SK-N-DZ (cell line): ENCODE measurements around the gene SLMAP.

Experiments used
- DNase-seq: peaks from one replicate; pipeline ENCODE4 v3.0.0-alpha.2; 2015; ENCODE audit warnings: low spot score

The SLMAP gene

DNA sequence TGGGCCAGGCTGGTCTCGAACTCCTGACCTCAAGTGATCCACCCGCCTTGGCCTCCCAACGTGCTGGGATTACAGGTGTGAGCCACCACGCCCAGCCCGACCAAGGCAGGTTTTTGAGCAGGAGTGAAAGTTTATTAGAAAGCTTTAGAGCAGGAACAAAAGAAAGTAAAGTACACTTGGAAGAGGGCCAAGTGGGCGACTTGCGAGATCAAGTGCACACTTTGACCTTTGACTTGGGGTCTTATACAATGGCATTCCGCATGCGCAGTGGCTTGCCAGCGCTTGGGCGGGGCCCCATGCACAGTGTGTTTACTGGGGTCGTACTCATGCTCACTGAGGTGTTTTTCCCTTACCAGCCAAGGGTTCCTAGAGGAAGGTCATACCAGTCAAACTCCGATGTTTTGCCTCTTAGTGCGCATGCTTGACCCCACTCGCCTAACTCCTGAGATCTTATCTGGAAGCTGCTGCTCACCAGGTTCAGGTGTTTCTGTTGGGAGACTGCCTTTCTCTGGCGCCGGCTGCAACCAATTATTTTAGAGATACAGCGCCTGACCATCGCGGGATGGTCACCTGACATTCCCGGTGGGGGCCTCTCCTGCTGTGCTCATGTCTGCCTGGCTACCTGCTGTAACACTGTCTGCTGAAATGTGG is 205.2 kb downstream of the SLMAP start:
- no peak for DNase-seq

DNA sequence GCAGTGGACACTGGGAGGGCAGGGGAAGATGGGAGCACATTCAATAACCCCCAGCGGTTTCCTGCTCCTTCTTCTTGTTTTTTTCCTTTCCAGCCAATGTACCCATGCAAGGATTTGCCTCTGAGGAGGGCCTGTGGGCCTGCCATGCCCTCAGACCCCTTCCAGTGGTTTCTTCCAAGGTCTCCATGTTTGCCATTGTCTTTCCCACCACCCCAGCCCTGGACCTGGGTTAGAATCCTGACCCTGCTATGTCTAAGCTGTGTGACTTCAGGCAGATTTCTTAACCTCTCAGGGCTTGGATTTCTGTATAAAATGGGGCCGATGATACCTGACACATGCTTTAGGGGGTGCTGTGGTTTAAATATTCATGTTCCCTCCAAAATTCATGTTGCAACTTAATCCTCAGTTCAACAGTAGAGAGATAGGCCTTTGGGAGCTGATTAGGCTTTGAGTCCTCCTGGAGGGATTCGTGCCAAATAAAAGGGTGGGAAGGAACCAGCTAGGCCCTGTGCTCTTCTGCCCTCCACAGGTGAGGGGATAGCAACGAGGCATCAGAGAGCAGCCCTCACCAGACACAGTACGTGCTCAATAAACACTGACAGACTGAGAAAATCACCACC is 205.8 kb downstream of the SLMAP start:
- DNase-seq = no peak

DNA sequence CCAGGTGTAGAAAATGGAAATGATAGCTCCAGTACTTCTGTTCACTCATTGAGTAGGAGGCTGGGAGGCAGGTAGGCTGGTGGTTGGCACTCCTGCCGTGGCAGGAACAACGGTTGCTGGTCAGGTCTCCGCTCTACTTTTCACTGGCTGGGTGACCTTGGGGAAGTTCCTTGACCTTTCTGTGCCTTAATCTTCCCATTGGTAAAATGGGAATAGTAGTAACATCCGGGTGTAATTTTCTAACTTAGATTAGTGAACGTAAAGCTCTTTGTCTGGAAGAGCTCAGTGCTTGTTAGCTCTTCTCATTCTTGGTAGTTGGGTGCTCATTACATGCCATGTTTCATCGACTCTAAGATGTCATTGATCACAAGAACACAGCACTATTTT is 206.3 kb downstream of the SLMAP start:
- no peak for DNase-seq

DNA sequence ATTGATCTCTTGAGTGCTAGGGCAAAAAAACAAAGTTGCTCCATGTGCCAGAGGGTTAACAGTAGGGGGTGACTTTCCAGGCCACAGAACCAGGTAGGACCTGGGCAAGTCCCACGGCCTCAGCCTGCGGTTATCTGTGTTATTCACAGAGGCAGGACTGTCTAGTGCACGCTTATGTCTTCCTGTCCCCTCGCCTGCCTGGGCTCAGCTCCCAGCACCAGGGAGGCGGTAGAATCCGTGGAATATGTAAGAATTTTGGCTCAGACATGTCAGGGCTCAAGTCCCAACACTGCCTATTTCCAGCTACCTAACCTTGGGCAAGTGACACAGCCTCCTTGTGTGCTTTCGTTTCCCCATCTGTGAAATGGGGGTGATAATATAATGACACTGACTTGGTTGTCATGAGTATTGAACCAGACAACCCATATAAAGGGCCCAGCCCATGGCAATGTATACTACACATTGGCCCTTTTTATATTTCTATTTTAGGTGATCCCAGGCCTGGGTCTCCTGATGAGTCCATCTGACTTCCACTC is 207.8 kb downstream of the SLMAP start:
- DNase-seq = no peak

DNA sequence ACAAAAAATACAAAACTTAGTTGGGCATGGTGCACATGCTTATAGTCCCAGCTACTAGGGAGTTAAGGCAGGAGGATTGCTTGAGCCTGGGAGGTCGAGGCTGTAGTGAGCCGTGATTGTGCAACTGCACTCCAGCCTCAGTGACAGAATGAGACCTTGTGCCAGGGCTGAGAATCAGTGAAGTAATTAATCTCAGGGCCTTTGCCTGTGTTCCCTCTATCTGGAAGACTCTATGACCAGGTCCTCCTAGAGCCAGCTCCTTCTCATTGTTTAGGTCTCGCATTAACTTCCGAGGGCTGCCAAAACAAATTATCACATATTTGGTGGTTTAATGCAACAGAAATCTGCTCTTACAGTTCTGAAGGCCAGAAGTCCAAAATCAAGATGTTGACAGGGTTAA is 210.7 kb downstream of the SLMAP start:
- DNase-seq = no peak

DNA sequence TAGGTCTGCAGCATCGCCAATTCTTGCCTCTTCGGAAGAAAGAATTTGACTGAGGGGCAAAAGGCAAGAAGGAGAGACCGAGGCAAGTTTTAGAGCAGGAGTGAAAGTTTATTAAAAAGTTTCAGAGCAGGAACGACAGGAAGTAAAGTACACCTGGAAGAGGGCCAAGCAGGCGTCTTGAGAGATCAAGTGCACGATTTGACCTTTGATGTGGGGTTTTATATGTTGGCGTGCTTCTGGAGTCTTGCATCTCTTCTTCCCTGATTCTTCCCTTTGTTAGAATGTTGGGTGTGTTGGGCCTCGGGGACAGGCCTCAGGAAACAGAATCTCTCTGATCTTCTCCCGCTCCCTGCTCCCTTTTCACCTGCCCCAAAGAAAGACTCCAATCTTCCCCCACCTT is 211.5 kb downstream of the SLMAP start:
- no peak for DNase-seq

DNA sequence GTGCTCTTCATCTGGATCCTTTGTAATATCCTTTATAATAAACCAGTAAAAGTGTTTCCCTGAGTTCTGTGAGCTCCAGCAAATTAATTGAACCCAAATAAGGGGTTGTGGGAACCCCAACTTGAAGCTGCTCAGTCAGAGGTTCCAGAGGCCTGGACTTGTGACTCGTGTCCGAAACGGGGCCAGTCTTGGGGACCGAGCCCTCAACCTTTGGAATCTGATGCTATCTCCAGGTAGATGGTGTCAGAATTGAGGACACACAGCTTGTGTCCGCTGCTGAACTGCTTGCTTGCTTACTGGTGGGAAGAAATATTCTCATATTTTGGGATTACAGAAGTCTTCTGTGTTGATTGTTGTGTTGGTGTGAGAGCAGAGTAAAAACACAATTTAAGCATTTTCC is 212.4 kb downstream of the SLMAP start:
- DNase-seq = no peak

DNA sequence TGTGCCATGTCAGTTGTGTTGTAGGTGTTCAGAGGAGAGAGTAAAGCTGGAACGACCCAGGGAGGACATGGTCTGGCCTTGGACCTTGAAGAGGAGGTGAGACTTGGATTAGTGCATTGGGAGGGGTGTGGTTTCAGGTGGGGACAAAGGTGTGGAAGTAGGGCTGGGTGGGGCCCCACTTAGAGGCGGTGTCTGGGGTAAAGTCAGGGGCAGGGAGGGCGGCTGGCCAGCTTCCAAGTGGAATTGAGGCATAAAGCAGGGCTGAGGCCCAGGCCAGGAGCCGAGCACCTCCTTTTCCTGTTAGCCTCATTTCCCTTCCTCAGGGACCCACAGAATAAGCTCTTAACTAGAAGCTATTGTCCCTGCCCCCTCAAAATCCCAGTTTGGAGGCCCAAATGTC is 215.9 kb downstream of the SLMAP start:
- no peak for DNase-seq

DNA sequence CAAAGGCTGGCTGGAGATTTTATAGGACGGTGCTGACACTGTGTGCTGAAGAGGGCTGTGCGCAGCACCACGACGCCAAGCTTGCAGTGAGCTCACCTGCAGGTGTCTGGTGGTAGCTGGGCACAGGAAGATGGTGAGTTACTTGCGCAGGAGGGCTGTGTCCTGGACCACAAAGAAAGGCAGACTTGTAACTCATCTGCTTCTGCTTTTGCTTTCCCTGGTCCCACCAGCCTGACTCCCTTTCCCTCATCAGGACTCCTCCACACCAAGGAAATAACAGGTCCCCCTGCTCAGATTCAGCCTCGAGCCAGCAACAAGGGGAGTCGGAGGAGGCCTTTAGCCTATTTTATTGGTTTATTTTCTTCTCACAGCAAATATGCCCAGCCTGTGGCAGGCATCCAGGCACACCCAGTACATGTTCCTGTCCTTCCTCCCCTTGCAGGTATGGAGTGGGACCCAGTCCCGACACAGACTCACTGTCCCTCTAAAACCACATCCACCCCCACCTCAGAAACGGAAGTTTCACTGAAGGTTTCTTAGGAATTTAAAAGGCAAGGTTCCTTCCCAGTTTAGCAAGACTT is 216.5 kb downstream of the SLMAP start:
- no peak for DNase-seq

DNA sequence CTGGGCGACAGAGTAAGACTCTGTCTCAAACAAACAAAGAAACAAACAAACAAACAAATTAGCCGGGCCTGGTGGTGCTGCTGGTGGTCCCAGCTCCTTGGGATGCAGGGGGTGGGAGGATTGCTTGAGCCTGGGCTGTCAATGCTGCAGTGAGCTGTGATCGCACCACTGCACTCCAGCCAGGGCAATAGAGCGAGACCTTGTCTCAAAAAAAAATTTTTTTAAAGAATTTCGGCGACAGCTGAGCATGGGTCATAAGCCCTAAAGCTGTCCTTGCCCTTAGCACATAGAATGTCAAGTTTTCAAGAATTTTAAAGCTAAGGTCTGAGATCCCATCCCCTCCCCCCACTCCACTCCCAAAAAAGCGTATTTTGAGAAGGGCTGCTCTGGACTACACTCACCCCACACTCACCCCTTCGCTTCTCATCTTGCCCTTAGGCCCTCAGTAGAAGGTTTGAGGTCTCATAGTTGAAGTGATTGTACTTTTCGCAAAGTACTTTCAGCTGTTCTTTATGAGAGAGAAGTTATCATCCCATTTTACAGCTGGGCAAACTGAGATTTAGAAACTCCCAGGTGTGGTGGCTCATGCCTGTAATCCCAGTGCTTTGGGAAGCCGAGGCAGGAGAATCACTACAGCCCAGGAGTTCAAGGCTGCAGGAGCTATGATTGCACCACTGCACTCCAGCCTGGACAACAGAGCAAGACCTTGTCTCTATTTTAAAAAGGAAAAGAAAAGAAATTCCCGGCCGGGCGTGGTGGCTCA is 217.8 kb downstream of the SLMAP start:
- no peak for DNase-seq

DNA sequence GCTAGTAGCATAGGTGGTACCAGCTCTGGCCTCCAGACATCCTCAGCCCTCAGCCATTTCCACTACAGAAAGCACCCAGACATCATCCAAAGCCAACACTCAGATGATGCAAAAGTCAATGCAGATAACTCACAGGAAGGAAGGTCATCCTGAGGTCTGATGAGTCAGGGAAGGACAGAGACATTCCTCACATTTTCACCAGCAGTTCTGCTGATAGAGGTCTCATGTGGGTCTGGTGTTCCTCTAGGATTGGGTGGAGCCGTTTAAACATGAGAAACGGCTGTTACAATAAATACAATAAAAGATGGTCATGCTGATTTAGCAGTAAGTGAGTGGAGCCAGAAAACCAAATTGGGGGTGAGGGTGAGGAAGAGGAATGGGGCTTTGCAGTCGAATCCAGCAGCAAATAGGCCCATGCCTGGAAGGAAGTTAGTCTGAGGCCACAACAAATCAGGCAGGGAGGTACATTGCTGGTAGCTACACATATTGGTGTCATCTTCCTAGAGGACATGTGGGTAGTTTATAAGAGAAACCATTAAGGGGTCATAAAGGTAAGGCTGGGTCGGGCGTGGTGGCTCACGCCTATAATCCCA is 218.8 kb downstream of the SLMAP start:
- no peak for DNase-seq

DNA sequence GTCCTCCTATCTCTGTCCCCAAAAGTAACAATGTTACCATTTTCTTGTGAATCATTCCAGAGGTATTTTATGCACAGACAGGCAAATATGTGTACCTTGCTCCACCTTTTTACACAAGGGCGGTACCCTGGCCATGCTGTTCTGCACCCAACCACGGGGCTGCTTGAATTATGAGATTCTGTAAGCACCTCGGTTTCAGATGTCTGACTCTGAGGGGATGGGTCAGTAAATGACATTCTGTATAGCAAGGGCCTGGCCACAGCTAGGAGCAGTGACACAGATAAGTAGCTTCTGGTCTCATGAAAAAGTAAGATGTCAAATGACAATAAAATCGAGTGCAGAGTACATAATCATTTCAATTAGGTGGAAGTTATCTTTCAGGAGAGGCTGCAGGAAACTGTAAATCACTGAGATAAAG is 221.7 kb downstream of the SLMAP start:
- DNase-seq = no peak

DNA sequence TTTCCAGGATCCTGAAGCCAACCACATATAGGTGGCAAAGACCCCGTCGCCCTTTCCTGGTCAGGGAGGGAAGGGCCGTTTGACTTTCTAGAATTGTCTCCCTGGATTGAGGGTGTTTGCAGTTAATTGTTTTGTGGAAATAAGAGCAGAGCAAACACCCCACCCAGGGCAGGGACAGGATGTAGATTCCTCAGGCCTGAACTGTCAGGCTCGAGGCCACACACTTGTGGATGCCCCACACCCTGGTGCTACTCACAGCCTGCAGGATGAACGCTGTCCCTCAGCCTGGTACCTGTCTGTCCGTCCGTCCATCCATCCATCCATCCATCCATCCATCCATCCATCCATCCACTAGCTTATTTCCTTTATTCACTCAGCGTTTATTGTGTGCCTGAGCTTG is 222.2 kb downstream of the SLMAP start:
- no peak for DNase-seq
